ENCODE measurements around the gene AGXT2.

The AGXT2 gene, protein sequence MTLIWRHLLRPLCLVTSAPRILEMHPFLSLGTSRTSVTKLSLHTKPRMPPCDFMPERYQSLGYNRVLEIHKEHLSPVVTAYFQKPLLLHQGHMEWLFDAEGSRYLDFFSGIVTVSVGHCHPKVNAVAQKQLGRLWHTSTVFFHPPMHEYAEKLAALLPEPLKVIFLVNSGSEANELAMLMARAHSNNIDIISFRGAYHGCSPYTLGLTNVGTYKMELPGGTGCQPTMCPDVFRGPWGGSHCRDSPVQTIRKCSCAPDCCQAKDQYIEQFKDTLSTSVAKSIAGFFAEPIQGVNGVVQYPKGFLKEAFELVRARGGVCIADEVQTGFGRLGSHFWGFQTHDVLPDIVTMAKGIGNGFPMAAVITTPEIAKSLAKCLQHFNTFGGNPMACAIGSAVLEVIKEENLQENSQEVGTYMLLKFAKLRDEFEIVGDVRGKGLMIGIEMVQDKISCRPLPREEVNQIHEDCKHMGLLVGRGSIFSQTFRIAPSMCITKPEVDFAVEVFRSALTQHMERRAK

GRCh38 chr5:35047785-35048404, at the start of gene AGXT2:
Gene AGXT2 (minus strand): TSS chr5:35047949. CDS start chr5:35047892, 57 bp downstream.
- DNase-seq (ENCODE audit: low spot score): no peak

DNA sequence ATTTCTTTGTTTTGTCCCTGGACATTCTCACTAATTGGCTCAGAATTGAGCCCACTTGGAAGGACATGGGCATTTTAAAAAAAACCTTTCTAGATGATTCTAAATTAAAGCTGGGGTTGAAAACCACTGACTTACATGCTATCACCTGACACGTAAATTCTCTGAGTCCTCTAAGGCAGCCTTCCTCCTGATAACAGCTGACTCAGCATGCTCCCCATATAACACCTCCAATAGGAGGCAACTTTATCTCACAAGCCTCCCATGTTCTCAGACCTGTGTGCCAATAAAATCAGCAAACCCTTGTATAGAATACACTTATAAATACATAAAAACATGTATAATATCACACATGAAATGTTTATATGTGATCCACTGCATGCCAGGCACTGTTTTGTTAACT, 49.2 kb upstream of the AGXT2 start:
- DNase-seq (ENCODE audit: low spot score): no peak

GRCh38 chr5:35096216-35096615, 48.5 kb upstream of the AGXT2 start:
- no peak for DNase-seq (ENCODE audit: low spot score)

GRCh38 chr5:35095366-35095765, 47.6 kb upstream of the AGXT2 start:
- no peak for DNase-seq (ENCODE audit: low spot score)

GRCh38 chr5:35094948-35095347, 47.2 kb upstream of the AGXT2 start:
- DNase-seq (ENCODE audit: low spot score): no peak

DNA sequence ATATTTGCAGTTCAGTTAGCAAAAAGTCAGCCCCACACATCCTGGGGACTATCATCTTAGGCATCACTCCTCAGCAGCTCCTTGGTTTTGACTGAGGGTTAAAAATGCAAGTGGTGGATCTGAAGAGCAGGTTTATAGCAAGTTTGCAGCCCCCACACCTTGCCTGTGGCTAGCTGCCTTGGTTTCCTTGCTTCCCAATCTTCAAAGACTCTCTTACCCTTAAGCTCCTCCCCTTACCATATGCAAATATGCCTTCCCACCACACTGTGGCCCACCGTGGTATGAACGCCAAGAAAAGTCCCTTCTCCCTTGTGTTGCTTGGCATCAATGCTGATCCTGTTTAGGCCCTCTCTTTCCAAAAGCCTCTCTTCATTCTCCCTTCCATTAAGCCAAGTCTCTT, 45.0 kb upstream of the AGXT2 start:
- DNase-seq (ENCODE audit: low spot score): no peak

- DNase-seq (ENCODE audit: low spot score): no peak
These were observed 44.0 kb upstream of the AGXT2 start for GRCh38 chr5:35091704-35092103.

DNA sequence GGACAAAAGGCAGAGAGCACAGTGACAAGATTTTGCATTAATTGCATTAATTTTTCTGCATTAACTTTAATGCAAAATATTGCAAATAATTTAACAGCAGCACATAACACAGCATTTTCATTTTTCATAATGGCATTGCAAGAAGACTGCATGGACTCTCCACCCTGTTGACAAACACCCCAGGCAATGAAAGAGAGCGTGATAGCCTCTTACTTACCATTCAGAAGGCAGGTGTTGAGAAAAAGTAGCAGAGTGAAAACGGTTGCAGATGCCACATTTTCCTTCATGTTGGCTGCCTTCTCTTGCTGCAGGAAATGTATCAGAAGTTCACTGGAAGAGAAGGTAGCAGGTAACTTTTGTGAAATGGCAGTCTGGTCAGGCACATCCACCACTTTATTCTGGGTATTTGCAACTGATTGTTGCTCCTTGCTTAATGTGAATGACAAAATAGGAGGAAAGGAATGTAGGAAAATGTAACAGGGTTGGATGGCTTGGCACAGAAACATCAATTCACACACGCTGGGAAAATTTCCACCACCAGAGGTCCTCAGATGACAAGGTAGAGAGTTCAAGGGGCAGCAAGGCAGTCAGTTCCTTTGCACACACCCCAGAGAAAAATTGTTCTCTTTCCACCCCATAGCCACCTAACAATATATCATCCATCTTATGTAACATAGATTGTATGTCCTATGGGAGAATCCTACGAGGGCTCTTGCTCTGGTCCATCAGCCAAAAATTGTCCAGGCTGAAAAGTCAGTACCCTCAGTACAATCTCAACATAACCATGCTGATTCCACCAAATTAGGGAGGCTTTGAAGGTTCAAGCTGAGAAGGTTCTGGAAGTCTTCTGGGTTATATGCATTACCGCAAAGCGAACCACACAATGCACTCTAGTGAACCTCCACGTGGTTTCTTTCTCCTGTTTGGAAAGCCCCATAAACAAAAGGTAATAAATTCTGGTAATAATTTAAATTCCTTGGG, 41.9 kb upstream of the AGXT2 start:
- peak; percentile 57 for DNase-seq (ENCODE audit: low spot score)

- DNase-seq (ENCODE audit: low spot score): no peak
These were observed 40.2 kb upstream of the AGXT2 start for GRCh38 chr5:35087991-35088390.

DNA sequence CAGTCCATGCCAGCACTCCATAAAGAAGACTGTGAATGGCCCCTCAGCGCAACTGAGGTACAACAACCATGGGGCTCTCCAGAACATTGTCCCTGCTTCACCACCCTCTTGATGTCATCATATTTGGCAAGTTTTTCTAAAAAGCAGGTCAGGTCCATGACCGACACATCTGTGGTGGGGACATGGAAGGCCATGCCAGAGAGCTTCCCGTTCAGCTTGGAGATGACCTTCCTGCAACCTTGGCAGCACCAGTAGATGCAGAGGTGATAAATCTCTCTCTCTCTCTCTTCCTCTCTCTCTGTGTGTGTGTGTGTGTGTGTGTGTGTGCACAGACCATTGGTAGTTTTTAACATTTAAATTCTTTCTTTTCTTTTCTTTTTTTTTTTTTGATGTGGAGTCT, 35.4 kb upstream of the AGXT2 start:
- no peak for DNase-seq (ENCODE audit: low spot score)

GRCh38 chr5:35082530-35082929, 34.8 kb upstream of the AGXT2 start:
- DNase-seq (ENCODE audit: low spot score): no peak

DNA sequence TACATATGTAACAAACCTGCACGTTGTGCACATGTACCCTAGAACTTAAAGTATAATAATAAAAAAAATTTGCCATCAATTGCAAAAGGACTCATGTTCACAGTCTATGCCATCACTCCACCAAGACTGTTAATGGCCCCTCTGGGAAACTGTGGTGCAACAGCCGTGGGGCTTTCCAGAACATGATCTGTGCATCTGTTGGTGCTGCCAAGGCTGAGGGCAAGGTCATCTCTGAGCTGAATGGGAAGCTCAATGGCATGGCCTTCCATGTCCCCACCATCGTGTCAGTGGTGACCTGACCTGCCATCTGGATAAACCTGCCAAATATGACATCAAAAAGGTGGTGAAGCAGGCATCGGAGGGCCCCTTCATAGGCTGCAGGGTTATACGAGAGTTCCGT, 33.4 kb upstream of the AGXT2 start:
- no peak for DNase-seq (ENCODE audit: low spot score)

DNA sequence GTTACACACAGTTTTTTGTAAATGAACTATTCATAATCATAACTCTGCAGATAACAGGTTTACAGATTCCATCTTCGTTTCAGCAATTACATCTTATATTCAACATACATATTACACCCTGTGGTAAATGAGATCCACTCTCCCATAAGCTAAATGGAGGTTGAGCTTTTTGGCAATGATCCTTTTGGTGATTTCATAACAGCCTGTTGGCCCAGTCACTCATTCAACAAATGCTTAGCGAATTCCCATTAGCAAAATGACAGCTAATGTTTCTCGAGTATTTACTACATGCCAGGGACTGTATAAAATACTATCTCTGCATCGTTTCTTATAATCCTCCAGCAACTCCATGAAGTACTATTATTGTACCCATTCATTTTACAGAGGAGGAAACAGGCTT, 25.4 kb upstream of the AGXT2 start:
- no peak for DNase-seq (ENCODE audit: low spot score)

DNA sequence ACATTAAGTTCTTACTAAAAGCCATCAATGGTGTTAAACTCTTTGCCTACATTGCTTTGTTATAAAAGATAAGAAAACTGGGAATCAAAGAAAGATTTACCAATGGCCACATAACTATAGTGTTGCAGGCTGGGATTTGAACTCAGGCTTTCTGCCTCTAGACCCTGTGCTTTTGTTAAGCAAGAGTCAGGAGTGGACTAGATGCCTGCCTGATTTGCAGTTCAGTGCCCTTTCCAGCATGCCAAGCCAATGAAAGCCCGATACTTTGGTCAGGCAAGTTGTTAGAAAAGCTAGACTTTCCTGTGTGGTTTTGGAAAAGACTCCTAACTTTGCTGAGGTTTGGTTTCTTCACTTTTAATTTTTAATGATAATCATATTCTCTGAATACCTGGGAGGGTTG, 21.4 kb upstream of the AGXT2 start:
- DNase-seq (ENCODE audit: low spot score): no peak

GRCh38 chr5:35067985-35068384, 20.2 kb upstream of the AGXT2 start:
- no peak for DNase-seq (ENCODE audit: low spot score)

GRCh38 chr5:35066260-35066795, 18.6 kb upstream of the AGXT2 start:
- DNase-seq (ENCODE audit: low spot score): no peak

GRCh38 chr5:35063414-35063813, 15.7 kb upstream of the AGXT2 start:
- no peak for DNase-seq (ENCODE audit: low spot score)

GRCh38 chr5:35061211-35061770, 13.5 kb upstream of the AGXT2 start:
- DNase-seq (ENCODE audit: low spot score): no peak

DNA sequence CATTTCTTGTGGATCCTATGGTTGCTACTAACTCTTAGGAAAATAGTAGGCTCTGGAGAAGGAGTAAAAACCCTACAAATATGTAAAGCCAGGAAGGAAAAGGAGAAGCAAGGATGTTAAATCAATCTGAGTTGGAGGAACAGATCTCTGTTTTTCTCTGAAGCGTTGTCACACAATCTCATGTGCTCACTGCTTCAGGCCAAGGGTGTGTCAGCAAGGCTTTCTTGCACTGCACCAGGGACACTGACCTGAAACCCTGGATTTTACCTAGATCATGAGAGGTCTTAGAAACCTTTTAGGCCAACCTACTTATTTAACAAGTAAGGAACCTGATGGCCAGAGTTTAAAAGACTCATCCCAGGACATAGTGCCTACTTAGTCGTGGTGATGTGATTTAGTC, 12.5 kb upstream of the AGXT2 start:
- DNase-seq (ENCODE audit: low spot score): no peak

GRCh38 chr5:35059251-35059650, 11.5 kb upstream of the AGXT2 start:
- no peak for DNase-seq (ENCODE audit: low spot score)

GRCh38 chr5:35058374-35058788, 10.6 kb upstream of the AGXT2 start:
- DNase-seq (ENCODE audit: low spot score): no peak

GRCh38 chr5:35056686-35057085, 8.9 kb upstream of the AGXT2 start:
- no peak for DNase-seq (ENCODE audit: low spot score)
